ENCODE results near the gene ARHGEF18.

ARHGEF18 gene

GRCh38 chr19:7349231-7349591, 474 bp downstream of the ARHGEF18 start:
- no peak for DNase-seq

GRCh38 chr19:7349961-7350711, 1.4 kb downstream of the ARHGEF18 start:
- DNase-seq, result no peak

- no peak for DNase-seq
These were observed 3.1 kb downstream of the ARHGEF18 start for GRCh38 chr19:7351861-7352260.

- DNase-seq, result peak; percentile 28
These were observed 6.5 kb downstream of the ARHGEF18 start for GRCh38 chr19:7355151-7355820.

- DNase-seq, result no peak
These were observed 7.1 kb downstream of the ARHGEF18 start for GRCh38 chr19:7355871-7356270.

GRCh38 chr19:7356899-7357627, 8.3 kb downstream of the ARHGEF18 start:
- no peak for DNase-seq

GRCh38 chr19:7358102-7358597, 9.4 kb downstream of the ARHGEF18 start:
- no peak for DNase-seq

GRCh38 chr19:7360393-7360984, 11.8 kb downstream of the ARHGEF18 start:
- DNase-seq, result no peak

- DNase-seq, result no peak
These were observed 14.5 kb downstream of the ARHGEF18 start for GRCh38 chr19:7363225-7363624.

GRCh38 chr19:7366701-7367420, 18.1 kb downstream of the ARHGEF18 start:
- DNase-seq, result peak; percentile 43

- DNase-seq, result no peak
These were observed 19.7 kb downstream of the ARHGEF18 start for GRCh38 chr19:7368456-7368855.

- DNase-seq, result peak; percentile 46
These were observed 20.1 kb downstream of the ARHGEF18 start for GRCh38 chr19:7368866-7369265.

GRCh38 chr19:7370546-7370945, 21.8 kb downstream of the ARHGEF18 start:
- no peak for DNase-seq

GRCh38 chr19:7371001-7371400, 22.3 kb downstream of the ARHGEF18 start:
- no peak for DNase-seq

GRCh38 chr19:7372810-7373209, 24.1 kb downstream of the ARHGEF18 start:
- DNase-seq, result no peak

GRCh38 chr19:7373862-7374261, 25.1 kb downstream of the ARHGEF18 start:
- DNase-seq, result peak; percentile 13

- no peak for DNase-seq
These were observed 27.6 kb downstream of the ARHGEF18 start for GRCh38 chr19:7376151-7376852.

- DNase-seq, result no peak
These were observed 28.5 kb downstream of the ARHGEF18 start for GRCh38 chr19:7377196-7377595.

- no peak for DNase-seq
These were observed 32.3 kb downstream of the ARHGEF18 start for GRCh38 chr19:7381073-7381390.

- DNase-seq, result no peak
These were observed 34.0 kb downstream of the ARHGEF18 start for GRCh38 chr19:7382694-7383093.

GRCh38 chr19:7383284-7383683, 34.5 kb downstream of the ARHGEF18 start:
- DNase-seq, result no peak

- no peak for DNase-seq
These were observed 36.3 kb downstream of the ARHGEF18 start for GRCh38 chr19:7385062-7385461.
